Fibroblast of skin of right biceps (primary cell): ENCODE measurements around the gene IGF1R.

Experiments
- DNase-seq: peaks from one replicate; pipeline ENCODE4 v3.0.0-alpha.2; 2013

The IGF1R gene

GRCh38 chr15:98754657-98755022 is 106.3 kb downstream of the IGF1R start:
- no peak for DNase-seq

DNA sequence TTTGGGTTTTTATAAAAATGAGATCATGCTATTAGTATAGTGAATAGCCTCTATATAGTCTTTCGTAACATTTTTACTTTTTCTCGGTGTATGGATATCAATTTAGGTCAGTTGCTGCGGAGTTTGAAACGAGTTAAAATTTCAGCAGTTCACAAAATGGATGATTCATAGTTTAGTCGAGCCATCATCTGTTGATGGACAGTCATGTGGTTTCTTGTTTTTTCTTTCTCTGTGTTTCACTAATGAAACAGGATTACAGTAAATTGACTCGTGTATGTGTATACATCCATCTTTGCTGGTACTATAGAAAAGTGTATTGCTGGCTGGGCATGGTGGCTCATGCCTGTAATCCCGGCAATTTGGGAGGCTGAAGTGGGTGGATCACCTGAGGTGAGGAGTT is 106.8 kb downstream of the IGF1R start:
- DNase-seq: peak; percentile 44

- DNase-seq: peak; percentile 16
Observed at GRCh38 chr15:98755781-98756180, 107.4 kb downstream of the IGF1R start.

GRCh38 chr15:98758224-98758623 is 109.9 kb downstream of the IGF1R start:
- no peak for DNase-seq

DNA sequence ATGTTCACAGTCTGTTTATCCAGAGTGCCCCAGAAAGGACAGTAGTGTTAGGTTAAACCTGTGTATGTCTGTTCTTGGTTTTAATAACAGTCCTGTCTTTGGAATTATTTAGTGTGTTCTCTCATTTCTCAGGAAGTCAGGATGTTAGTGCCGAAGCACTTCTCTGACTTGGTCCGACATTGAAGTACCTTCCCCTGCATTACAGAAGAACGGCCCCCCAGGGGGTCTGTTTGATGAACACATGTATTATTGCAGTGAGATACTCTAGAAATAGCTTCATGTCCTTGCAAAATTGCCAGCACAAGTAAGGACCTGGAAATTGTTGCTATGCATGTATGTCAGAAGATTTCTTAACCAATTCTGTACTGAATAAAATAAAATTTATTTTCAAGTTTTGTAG is 110.9 kb downstream of the IGF1R start:
- DNase-seq: no peak

DNA sequence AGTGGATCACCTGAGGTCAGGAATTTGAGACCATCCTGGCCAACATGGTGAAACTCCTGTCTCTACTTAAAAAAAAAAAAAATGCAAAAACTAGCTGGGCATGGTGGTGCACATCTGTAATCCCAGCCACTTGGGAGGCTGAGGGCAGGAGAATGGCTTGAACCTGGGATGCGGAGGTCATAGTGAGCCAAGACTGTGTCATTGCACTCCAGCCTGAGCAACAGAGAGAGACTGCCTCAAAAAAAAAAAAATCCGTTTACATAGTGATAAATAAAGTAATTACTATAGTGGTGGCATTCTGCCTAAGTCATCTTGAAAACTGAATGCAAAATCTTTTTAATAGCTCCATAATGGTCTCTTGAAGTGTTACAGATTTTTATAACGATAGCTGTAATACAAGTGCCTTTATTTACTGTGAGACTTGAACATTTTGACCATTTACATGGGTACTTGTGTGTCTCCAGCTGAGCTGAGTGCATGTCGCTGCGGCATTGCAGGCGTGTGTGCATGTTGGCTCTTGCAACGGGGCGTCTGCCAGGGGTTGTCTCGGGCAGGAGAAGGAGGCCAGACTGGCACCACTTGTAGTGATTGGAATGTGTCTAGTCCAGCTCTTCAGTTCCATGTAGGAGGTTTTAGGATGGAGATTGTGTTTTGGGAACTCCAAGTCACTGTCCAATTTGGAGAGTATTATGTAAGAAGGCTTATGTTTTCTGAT is 111.9 kb downstream of the IGF1R start:
- no peak for DNase-seq

GRCh38 chr15:98760975-98761374 is 112.6 kb downstream of the IGF1R start:
- DNase-seq: no peak

- no peak for DNase-seq
Observed at GRCh38 chr15:98763179-98763578, 114.8 kb downstream of the IGF1R start.

DNA sequence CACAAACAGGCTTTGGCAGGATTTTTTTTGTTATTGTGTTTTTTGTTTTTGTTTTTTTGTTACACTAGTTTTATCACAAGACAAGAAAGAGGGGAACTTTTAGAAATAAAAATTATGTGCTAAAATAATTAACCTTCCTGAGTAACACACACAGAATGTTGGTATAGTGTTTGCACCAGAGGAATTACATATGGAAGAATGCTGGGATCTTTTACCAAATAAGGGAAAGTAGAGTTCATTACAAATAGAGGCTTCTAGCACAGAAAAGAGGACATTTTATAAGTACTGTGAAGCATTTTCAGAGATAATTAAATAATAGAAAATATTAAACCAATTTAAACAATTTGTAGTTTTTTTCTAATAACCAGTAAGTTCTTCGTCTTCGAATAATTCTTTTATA is 116.0 kb downstream of the IGF1R start:
- peak; percentile 40 for DNase-seq

GRCh38 chr15:98765610-98766009 is 117.3 kb downstream of the IGF1R start:
- DNase-seq: no peak

- no peak for DNase-seq
Observed at GRCh38 chr15:98767692-98768091, 119.4 kb downstream of the IGF1R start.

DNA sequence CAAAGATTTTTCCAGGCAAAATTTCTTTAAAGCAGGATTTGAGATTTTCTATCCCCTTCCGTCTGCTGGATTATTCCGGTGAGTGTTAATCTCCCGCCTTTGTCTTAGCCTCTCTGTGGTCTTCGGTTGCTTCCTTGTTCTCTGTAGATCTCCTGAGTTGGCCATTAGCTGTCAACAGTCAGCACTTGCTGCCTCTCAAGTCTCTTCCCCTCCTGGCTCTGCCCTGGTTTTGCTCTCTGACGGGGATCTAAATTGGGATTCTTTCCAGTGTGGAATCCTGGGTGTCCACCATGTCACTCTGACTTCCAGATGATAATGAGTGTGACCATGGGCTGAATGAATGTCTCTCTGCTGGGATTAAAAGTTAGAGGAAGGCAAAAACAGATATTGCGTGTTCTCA is 121.5 kb downstream of the IGF1R start:
- no peak for DNase-seq

- DNase-seq: no peak
Observed at GRCh38 chr15:98770984-98771383, 122.6 kb downstream of the IGF1R start.

- peak; percentile 10 for DNase-seq
Observed at GRCh38 chr15:98771541-98771940, 123.2 kb downstream of the IGF1R start.

DNA sequence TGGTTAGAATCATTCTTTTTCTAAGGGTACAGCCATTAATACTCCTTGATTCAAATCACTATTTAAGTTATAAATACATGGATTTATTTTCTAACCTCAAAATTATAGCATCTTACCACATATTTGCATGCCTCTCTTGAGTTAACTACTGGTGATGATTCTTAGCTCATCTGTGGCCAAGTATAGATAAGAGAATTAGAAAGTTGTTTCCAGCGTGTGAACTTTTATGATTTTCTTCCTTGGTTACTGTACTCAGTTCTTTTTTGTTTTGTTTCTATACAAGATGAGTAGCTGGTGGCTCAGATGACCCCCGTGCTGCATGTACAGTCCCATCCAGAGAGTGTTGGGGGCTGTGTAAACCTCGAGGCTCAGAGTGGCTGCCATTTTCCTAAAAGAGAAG is 124.6 kb downstream of the IGF1R start:
- no peak for DNase-seq

DNA sequence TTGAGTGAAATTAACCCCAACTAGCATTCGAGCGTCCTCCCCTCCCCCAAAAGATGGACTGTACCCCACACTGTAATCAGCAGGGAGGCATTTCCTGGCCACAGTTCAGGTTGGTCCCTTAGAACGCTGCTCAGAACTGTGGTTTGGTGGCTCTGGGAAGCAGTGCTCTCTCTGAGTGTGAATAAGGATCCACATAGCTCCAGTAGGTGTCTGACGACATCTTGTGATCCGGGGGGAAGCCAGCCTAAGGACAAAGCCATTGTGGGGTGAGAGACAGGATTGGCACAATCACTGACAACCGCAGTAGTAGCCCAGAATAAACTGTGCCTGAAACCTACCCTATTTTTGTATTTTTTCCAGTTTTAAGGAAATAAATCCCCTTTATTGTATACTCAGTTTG is 125.3 kb downstream of the IGF1R start:
- no peak for DNase-seq

- DNase-seq: no peak
Observed at GRCh38 chr15:98774756-98775497, 126.6 kb downstream of the IGF1R start.

DNA sequence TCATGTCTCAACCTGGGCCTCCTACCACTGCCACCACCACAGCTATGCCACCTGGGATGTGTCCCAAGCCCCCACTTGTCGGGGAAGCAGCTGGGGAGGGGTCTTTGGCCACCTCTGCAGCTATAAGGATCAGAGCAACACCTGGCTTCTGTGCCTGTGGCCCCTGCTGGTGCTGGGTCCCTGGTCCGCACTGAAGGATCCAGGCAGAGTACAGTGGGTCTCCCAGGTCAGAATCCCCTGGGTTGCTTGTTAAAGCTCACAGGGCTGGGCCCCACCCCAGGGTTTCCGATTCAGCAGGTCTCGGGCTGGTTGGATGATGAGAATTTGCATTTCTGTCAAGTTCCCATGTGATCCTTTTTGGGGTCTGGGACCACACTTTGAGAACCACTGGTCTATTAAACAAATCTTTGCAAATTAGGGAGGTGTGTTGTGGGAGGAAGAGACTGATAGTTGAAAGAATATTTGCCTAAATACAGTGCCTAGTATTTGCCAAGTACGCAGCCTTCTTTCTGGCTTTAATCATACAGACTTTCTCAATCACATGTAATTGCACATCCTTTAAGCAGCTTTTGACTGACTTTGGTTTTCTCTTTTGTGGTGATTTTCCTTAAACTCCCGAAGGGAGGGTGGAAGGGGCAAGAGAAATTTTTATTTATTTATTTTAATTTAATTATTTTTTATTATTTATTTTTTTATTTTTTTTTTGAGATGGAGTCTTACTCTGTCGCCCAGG is 127.3 kb downstream of the IGF1R start:
- no peak for DNase-seq

- DNase-seq: peak; percentile 69
Observed at GRCh38 chr15:98776607-98777281, 128.4 kb downstream of the IGF1R start.

- no peak for DNase-seq
Observed at GRCh38 chr15:98777426-98777825, 129.1 kb downstream of the IGF1R start.

- DNase-seq: no peak
Observed at GRCh38 chr15:98778263-98778959, 130.1 kb downstream of the IGF1R start.

GRCh38 chr15:98778960-98779359 is 130.6 kb downstream of the IGF1R start:
- DNase-seq: no peak
